GM18498 (cell line): Measurements from ENCODE around the gene NUMB.
"Not testable (repeated sequence)": the region's sequence is repeated elsewhere in the genome, so short reads cannot be mapped to it uniquely, and the experiment has no call there.

Source experiments
- ATAC-seq: cut with Tn5 transposase; IDR thresholded peaks from one replicate; pipeline ENCODE4 v1.9.1; 2021; ENCODE audit warnings: mild to moderate bottlenecking, moderate library complexity; ENCODE audit not compliant: unreplicated experiment

Gene NUMB

GRCh38 chr14:73368616-73369015 lies 89.7 kb downstream of the NUMB start:
- ATAC-seq, result no peak

- ATAC-seq, result no peak
Observed at GRCh38 chr14:73365727-73366126, 92.6 kb downstream of the NUMB start.

- no peak for ATAC-seq
Observed at GRCh38 chr14:73364559-73364958, 93.8 kb downstream of the NUMB start.

- no peak for ATAC-seq
Observed at GRCh38 chr14:73359445-73359844, 98.9 kb downstream of the NUMB start.

GRCh38 chr14:73358187-73358586 lies 100.2 kb downstream of the NUMB start:
- no peak for ATAC-seq

DNA sequence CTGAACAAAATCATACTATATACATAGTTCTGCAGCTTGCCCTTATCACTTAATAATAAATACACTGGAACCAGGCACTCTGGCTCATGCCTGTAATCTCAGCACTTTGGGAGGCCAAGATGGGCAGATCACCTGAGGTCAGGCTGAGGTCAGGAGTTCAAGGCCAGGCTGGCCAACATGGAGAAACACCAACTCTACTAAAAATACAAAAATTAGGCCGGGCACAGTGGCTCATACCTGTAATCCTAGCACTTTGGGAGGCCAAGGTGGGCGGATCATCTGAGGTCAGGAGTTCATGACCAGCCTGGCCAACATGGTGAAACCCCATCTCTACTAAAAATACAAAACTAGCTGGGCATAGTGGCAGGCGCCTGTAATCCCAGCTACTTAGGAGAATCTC lies 109.3 kb downstream of the NUMB start:
- not testable (repeated sequence) for ATAC-seq

DNA sequence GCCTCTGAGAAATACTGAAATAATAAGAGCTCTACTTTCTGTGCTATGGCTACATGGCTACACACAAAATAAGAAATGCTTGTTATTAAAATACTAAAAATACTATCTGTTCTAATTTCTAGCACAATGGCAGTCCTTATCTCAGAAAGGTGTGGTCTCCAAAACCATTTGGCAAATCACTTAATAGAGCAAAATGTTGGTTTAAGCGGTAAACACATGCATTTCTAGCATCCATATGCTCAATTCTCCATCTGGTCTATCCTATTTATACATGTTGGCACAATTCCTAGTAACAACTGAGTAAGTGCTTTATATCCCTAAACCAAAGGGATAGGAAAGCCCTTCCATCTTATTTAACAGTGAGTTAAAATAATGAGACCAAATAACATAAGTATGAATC lies 114.0 kb downstream of the NUMB start:
- ATAC-seq, result no peak

GRCh38 chr14:73342670-73343069 lies 115.7 kb downstream of the NUMB start:
- no peak for ATAC-seq

DNA sequence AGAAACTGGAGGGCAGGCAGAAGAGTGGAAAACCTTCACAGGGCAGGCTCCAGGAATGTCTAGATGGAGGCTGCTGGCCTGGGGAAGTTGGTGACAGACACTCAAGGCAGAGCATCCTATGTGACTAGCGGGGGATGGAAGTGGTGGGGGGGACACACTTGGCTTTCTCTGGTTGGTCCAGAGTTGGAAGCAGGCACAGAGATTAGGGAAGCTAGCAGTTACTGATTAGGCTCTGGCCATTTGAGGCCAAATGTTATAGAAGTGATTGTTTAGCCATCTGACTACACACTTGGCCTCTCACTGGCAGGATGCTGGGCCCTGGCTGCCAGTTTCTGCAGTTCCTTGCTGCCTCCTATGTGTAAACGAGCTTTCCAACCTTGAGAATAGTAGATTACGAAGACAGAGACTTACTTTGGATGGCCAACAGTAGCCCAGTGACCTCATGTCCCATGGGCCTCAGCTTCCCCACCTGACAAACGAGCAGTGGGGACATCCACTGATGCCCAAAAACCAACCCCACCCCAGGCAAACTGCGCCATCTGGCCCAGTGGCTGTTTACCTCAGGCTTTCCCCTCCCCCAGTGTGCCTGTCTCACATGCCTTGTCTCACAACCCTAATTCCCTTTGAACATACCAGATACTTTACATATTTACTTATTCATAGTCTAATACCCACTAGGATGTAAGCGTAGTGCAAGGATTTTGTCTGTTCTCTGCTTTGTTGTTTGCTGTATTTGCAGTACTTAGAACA lies 118.3 kb downstream of the NUMB start:
- ATAC-seq, result no peak

DNA sequence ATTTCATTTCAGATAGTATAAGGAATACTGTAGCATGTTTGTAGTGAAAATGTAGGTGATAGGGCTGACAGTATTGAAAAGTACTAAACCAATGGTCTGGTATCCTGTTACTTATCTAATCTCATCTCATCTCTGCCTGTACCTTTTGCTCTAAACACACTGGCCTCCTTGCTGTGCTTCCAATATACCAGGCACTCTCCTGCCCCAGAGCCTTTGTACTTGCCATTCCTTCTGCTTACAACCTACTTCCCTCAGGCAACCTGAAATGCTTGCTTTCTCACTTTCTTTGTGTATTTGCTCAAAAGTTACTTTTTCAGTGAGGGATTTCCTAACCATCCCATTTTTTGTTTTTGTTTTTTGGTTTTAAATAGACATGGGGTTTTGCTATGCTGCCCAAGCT lies 119.1 kb downstream of the NUMB start:
- no peak for ATAC-seq

DNA sequence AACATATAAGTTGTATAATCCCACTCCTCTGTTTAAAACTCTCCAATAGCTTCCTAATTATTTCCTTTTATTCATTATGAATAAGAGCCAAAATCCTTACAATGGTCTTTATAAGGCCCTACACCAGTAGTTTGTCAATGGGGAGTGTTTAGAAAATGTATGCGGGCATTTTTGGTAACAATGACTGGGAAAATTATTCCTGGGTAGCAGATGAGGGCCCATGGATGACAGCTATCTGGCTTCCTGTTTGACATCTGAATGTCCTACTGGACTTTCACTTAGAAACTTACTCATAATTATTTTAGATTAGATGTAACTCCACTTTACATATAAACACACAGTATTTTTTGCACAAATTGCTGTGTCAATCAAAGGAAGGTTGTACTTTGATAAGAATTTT lies 119.8 kb downstream of the NUMB start:
- no peak for ATAC-seq

DNA sequence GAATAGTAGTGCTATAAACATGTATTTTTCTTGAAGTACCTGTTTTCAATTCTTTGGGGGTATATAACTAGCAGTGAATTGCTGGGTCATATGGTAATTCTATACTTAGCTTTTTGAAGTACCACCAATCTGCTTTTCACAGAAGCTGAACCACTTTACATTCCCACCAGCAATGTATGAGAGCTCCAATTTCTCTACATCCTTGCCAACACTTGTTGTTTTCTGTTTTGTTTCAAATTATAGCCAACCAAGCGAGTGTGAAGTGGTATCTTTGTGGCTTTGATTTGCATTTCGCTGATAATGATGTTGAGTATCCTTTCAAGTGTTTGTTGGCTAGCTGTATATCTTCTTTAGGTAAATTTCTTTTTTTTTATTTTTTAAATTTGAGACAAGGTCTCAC lies 125.3 kb downstream of the NUMB start:
- no peak for ATAC-seq

- no peak for ATAC-seq
Observed at GRCh38 chr14:73325630-73326299, 132.6 kb downstream of the NUMB start.

GRCh38 chr14:73325063-73325462 lies 133.3 kb downstream of the NUMB start:
- ATAC-seq, result no peak

DNA sequence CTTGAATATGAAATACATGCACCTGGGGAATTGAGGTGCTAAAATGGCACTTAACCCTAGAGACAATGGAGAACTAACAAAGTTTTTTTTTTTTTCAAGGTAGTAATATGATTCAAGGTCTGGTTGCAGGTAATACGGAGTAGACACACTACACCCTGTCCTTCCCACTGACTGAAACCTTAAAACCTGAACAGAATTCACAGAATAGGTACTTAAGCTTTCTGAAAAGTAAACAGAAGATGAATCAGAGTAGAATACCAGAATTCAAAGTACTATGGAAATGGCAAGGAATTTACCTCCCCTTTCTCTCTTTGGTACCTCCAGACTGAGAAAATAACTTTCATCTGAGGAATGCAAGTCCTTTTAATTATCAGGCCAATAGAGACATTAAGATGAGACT lies 133.8 kb downstream of the NUMB start:
- ATAC-seq, result no peak

- ATAC-seq, result no peak
Observed at GRCh38 chr14:73323896-73324399, 134.4 kb downstream of the NUMB start.

DNA sequence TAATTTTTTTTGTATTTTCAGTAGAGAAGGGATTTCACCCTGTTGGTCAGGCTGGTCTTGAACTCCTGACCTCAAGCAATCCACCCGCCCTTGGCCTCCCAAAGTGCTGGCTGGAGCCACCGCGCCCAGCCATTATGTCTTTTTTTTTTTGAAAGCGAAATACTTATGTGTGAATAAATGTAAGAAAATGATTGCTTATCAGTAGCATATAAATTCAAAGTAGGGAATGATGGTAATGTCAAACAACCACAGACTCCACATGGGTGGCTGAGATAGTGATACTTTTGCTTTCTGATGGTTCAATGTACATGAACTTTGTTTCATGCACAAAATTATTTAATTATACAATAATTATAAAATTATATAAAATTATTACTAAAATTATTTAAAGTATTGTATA lies 145.2 kb downstream of the NUMB start:
- ATAC-seq, result no peak

- ATAC-seq, result no peak
Observed at GRCh38 chr14:73312687-73313086, 145.7 kb downstream of the NUMB start.

GRCh38 chr14:73311708-73312030 lies 146.7 kb downstream of the NUMB start:
- no peak for ATAC-seq

DNA sequence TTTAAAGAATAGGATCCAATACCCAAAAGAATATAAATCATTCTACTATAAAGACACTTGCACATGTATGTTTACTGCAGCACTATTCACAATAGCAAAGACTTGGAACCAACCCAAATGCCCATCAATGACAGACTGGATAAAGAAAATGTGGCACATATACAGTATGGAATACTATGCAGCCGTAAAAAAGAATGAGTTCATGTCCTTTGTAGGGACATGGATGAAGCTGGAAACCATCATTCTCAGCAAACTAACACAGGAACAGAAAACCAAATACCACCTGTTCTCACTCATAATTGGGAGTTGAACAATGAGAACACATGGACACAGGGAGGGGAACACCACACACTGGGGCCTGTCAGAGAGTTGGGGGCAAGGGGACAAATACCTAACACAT lies 149.1 kb downstream of the NUMB start:
- not testable (repeated sequence) for ATAC-seq

DNA sequence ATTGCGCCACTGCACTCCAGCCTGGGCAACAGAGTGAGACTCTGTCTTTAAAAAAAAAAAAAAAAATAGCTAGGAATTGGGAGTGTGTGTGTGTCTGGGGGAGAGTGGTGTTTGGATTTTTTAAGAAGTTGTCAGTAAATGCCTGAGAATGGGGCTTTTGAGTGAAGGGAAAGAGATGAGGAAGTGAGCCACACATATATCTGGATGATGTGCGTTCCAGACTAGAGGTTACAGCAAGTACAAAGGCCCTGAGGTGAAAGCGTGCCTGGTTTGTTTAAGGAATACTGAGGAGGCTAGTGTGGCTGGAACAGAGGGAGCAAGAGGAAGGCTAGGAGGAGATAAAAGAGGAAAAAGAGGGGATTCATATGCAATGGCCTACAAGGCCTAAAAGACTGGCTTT lies 151.1 kb downstream of the NUMB start:
- no peak for ATAC-seq

GRCh38 chr14:73305499-73305898 lies 152.8 kb downstream of the NUMB start:
- no peak for ATAC-seq
